Fibroblast of skin of abdomen (primary cell): ENCODE results near the gene ASMT.
"Not testable (repeated sequence)": the region's sequence is repeated elsewhere in the genome, so short reads cannot be mapped to it uniquely, and the experiment has no call there.

Source experiments
- DNase-seq: peaks from one replicate; pipeline ENCODE4 v3.0.0-alpha.2; 2013

Gene ASMT

GRCh38 chrX:1598021-1598875, 16.6 kb upstream of the ASMT start:
- DNase-seq = no peak

GRCh38 chrX:1598876-1599790, 15.7 kb upstream of the ASMT start:
- no peak for DNase-seq

- DNase-seq = no peak
Measured at GRCh38 chrX:1599791-1600405, 15.0 kb upstream of the ASMT start.

- no peak for DNase-seq
Measured at GRCh38 chrX:1600406-1601050, 14.3 kb upstream of the ASMT start.

- DNase-seq = no peak
Measured at GRCh38 chrX:1601051-1601767, 13.7 kb upstream of the ASMT start.

GRCh38 chrX:1601768-1602085, 13.1 kb upstream of the ASMT start:
- no peak for DNase-seq

GRCh38 chrX:1602299-1602698, 12.6 kb upstream of the ASMT start:
- DNase-seq = no peak

- no peak for DNase-seq
Measured at GRCh38 chrX:1606496-1606895, 8.4 kb upstream of the ASMT start.

- no peak for DNase-seq
Measured at GRCh38 chrX:1609311-1609710, 5.5 kb upstream of the ASMT start.

- no peak for DNase-seq
Measured at GRCh38 chrX:1609762-1610161, 5.1 kb upstream of the ASMT start.

- no peak for DNase-seq
Measured at GRCh38 chrX:1610166-1610565, 4.7 kb upstream of the ASMT start.

GRCh38 chrX:1610736-1611135, 4.1 kb upstream of the ASMT start:
- DNase-seq = no peak

- no peak for DNase-seq
Measured at GRCh38 chrX:1612641-1613286, 2.1 kb upstream of the ASMT start.

GRCh38 chrX:1618689-1619088, 3.8 kb downstream of the ASMT start:
- no peak for DNase-seq

- DNase-seq = no peak
Measured at GRCh38 chrX:1623691-1624090, 8.8 kb downstream of the ASMT start.

- DNase-seq = not testable (repeated sequence)
Measured at GRCh38 chrX:1624158-1624860, 9.4 kb downstream of the ASMT start.

GRCh38 chrX:1624861-1625215, 10.0 kb downstream of the ASMT start:
- DNase-seq = not testable (repeated sequence)

GRCh38 chrX:1629244-1629643, 14.4 kb downstream of the ASMT start:
- no peak for DNase-seq

- DNase-seq = no peak
Measured at GRCh38 chrX:1646009-1646408, 31.1 kb downstream of the ASMT start.

GRCh38 chrX:1649621-1650020, 34.8 kb downstream of the ASMT start:
- no peak for DNase-seq
